ENCODE results near the gene MBL2.

MBL2 gene

GRCh38 chr10:52771534-52772445, 794 bp downstream of the MBL2 start:
- no peak for DNase-seq

- no peak for DNase-seq
Measured at GRCh38 chr10:52770904-52771303, 1.7 kb downstream of the MBL2 start.

GRCh38 chr10:52769966-52770365, 2.6 kb downstream of the MBL2 start:
- no peak for DNase-seq

- no peak for DNase-seq
Measured at GRCh38 chr10:52768001-52768532, 4.5 kb downstream of the MBL2 start.

- no peak for DNase-seq
Measured at GRCh38 chr10:52762088-52762487, 10.5 kb downstream of the MBL2 start.

GRCh38 chr10:52759154-52759553, 13.4 kb downstream of the MBL2 start:
- DNase-seq: no peak

- DNase-seq: no peak
Measured at GRCh38 chr10:52758406-52758805, 14.2 kb downstream of the MBL2 start.

- DNase-seq: no peak
Measured at GRCh38 chr10:52757773-52758172, 14.8 kb downstream of the MBL2 start.

GRCh38 chr10:52756966-52757365, 15.6 kb downstream of the MBL2 start:
- no peak for DNase-seq

GRCh38 chr10:52756295-52756694, 16.3 kb downstream of the MBL2 start:
- DNase-seq: no peak

- DNase-seq: peak in 5 of 14 donors; percentile 24 to 51 (median 42)
Measured at GRCh38 chr10:52755297-52756062, 17.1 kb downstream of the MBL2 start.

GRCh38 chr10:52752801-52753445, 19.7 kb downstream of the MBL2 start:
- DNase-seq: no peak

GRCh38 chr10:52752261-52752660, 20.3 kb downstream of the MBL2 start:
- DNase-seq: no peak

- no peak for DNase-seq
Measured at GRCh38 chr10:52751337-52751736, 21.2 kb downstream of the MBL2 start.

GRCh38 chr10:52750629-52751028, 22.0 kb downstream of the MBL2 start:
- no peak for DNase-seq

- DNase-seq: no peak
Measured at GRCh38 chr10:52747694-52748093, 24.9 kb downstream of the MBL2 start.

- no peak for DNase-seq
Measured at GRCh38 chr10:52746169-52746568, 26.4 kb downstream of the MBL2 start.

GRCh38 chr10:52744057-52744805, 28.4 kb downstream of the MBL2 start:
- no peak for DNase-seq

GRCh38 chr10:52742731-52743130, 29.9 kb downstream of the MBL2 start:
- no peak for DNase-seq

- no peak for DNase-seq
Measured at GRCh38 chr10:52741851-52742250, 30.7 kb downstream of the MBL2 start.

GRCh38 chr10:52740913-52741675, 31.5 kb downstream of the MBL2 start:
- DNase-seq: peak in 7 of 14 donors; percentile 2 to 36 (median 24)
